RPMI7951 (cell line): ENCODE results near the gene C22orf39. TPM values are rescaled to one million over a fixed set of nuclear protein-coding genes. Genes with fewer than 3 reads are reported as not detected.
A peak's percentile ranks its signal among the peaks of the same experiment; 100 is the strongest.

Experiments used
- DNase-seq: peaks from one replicate; pipeline ENCODE4 v3.0.0-alpha.2; 2012; ENCODE audit warnings: low read depth
- total RNA-seq: library from RNA; depleted of rRNA; stranded (reverse); fragments of >200 nt; shearing (Covaris generic); gene quantifications from 2 replicates; pipeline ENCODE4 v1.2.3, GENCODE V29; 2014; rRNA removed

Gene C22orf39
- total RNA-seq, 1 experiment from 2014 or later = 25.0 TPM

DNA sequence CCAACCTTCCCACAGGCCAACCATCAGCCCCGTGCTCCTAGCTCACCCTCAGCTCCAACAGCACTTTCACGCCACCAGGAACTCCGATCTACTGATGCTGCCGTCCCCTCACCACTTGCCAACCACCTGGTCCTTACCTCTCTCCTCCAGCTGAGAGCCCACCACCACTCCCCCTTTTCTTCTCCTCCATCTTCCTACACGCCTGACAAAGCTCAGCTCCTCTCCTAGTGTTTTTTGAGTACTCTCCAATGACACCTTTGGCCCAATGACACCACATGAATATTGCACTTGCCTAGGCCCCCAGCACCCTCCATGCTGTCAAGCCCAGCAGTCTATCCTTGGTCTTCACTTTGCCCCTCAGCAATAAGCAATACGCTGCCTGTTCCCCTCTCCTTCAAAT is 46.6 kb downstream of the C22orf39 start:
- DNase-seq = no peak

- no peak for DNase-seq
Observed at GRCh38 chr22:19398652-19399051, 48.9 kb downstream of the C22orf39 start.

- DNase-seq = peak; percentile 3
Observed at GRCh38 chr22:19398206-19398605, 49.3 kb downstream of the C22orf39 start.

GRCh38 chr22:19397734-19398104 is 49.8 kb downstream of the C22orf39 start:
- no peak for DNase-seq

DNA sequence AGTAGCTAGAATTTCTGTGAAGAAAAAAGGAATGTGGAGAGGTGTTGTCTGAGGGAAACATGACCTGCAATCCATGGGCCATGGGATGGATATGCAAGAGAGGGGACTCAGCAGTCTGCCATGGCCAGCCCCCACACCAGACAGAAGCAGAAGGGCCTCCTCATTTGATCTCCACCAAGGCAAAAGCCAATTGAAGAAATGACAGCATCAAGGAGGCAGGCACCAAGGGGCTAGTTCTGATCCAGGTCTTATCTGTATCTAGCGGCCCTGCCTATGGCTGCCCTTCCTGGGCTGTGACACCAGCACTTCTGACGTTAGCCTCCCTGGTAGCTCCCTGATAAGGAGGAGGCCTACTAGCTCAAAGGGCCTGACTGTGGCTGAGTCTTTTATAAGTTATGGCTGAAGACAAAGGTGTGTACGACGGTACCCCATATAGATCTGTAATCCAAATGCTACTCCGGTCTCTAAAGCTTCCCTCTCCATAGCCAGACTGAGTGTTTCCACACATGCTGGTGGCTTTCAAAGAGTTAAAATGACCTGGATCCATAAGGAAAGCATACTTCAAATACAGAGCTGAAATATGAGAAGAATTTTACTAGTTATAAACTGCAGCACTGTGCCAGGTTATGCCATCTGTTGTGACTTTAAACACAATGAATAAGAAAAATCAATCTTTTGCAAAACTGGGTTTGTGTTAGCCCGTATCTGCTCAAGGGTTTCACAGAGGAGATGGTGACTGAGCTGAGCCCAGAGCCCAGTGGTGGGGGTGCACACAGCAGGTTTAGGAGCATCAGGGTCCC is 50.4 kb downstream of the C22orf39 start:
- DNase-seq = no peak

- DNase-seq = no peak
Observed at GRCh38 chr22:19396561-19396933, 51.0 kb downstream of the C22orf39 start.

DNA sequence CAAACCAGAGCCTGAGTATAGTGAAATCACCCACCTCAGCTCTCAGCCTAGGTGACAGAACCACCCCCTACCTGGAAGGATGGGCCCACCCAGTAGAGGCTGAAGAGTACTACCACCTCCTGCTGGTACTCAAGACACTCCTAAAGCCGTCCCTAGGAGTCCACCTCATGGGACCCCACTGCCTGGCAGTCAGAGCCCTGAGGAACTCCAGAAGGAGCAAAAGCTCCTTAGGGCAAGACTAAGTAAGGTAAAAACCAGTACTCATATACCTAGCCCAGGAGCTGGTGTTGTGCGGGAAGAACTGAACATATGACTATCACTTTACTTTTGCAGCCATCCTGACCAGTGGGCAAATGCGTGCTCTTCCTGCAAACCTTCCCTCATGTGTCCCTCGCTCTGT is 52.2 kb downstream of the C22orf39 start:
- no peak for DNase-seq

GRCh38 chr22:19394274-19395050 is 53.0 kb downstream of the C22orf39 start:
- DNase-seq = no peak

- no peak for DNase-seq
Observed at GRCh38 chr22:19393704-19394103, 53.8 kb downstream of the C22orf39 start.

Other genes with a start within 250 kb of the C22orf39 start
- gene CLTCL1, start 156.0 kb downstream of the C22orf39 start, total RNA-seq = 2.8 and 3.1 TPM in 2 replicates
- 8.8 and 11.1 TPM in 2 replicates for gene HIRA, start 16.0 kb downstream of the C22orf39 start, total RNA-seq
- gene MRPL40, start 15.2 kb downstream of the C22orf39 start, total RNA-seq = 58.9 and 69.4 TPM in 2 replicates
- 82.4 and 84.7 TPM in 2 replicates for gene UFD1, start 31.5 kb upstream of the C22orf39 start, total RNA-seq
- gene CDC45, start 32.2 kb upstream of the C22orf39 start, total RNA-seq = 31.6 and 32.2 TPM in 2 replicates
- gene CLDN5, start 76.7 kb upstream of the C22orf39 start, total RNA-seq = not detected in 2 replicates